ENCODE results near the gene SC5D.
A peak's percentile ranks its signal among the peaks of the same experiment; 100 is the strongest.

SC5D gene, protein sequence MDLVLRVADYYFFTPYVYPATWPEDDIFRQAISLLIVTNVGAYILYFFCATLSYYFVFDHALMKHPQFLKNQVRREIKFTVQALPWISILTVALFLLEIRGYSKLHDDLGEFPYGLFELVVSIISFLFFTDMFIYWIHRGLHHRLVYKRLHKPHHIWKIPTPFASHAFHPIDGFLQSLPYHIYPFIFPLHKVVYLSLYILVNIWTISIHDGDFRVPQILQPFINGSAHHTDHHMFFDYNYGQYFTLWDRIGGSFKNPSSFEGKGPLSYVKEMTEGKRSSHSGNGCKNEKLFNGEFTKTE

GRCh38 chr11:121292495-121293287 lies at the start of gene SC5D:
TSS of gene SC5D (plus strand) at chr11:121292771. CDS start at chr11:121303376, 10,605 bp downstream.
- DNase-seq, result peak; percentile 87

GRCh38 chr11:121244884-121245283 lies 47.7 kb upstream of the SC5D start:
- DNase-seq, result no peak

DNA sequence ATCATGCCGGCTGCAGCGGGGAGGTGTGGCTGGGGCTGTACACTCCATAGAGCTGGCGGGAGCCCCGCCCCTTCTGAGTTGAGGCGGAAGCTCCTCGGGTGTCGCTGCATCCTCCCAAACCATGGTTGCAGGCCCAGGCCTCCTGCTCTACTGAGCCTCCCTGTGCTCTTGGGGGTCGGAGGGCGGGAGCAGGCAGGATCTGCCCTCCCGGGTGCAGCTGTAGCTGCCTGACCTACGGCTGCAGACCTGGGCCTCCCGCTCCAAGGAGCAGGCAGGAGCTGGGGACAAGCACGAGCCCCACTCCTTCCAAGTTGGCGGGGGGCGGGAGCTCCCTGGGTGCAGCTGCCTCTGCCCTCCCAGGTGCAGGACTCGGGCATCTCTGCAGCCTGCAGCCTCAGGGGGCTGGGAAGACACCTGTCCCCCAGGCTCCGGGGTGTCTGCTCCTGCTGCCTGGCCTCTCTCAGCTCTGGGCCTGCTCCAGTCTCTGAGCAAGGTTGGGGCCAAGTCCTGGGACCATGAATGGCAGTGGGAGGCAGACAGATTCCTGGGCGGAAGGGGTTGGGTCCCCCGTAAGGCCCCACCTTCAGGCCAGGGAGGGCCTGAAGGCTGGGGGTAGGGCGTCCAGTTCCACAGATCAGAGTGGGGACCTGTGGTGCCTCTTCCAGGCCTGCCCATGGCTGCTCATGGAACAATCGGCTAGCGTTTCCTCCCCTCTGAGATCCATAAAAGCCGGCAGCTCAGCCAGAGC lies 46.4 kb upstream of the SC5D start:
- DNase-seq, result no peak

DNA sequence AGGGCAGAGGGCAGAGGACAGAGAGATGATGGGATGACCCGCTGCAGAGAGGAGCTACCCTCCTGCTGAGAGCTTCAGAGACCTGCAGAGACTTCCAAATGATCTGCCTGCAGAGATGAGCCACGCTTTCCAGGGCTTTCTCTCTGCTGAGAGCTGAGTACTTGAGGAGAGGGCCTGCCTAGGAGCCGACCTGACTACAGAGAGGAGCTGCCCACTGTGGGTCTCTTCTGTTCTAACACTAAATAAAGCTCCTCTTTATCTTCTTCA lies 45.9 kb upstream of the SC5D start:
- no peak for DNase-seq

DNA sequence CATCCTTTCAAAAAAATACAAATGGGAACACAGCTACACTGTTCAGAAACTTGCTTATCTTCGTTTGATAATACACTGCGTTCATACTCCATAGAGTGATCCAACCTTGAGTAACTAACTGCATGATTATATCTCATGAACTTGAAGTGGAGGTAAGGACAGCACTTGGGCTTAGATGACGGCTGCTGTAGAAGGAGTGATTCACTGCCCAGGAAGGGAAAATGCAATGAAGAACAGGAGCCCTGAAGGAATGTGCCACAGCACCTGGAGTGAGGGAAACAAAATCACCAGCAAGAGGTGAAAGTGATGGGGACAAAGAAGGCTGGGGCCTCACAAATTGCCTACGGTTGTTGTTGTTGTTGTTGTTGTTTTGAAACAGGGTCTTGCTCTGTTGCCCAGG lies 44.1 kb upstream of the SC5D start:
- no peak for DNase-seq

DNA sequence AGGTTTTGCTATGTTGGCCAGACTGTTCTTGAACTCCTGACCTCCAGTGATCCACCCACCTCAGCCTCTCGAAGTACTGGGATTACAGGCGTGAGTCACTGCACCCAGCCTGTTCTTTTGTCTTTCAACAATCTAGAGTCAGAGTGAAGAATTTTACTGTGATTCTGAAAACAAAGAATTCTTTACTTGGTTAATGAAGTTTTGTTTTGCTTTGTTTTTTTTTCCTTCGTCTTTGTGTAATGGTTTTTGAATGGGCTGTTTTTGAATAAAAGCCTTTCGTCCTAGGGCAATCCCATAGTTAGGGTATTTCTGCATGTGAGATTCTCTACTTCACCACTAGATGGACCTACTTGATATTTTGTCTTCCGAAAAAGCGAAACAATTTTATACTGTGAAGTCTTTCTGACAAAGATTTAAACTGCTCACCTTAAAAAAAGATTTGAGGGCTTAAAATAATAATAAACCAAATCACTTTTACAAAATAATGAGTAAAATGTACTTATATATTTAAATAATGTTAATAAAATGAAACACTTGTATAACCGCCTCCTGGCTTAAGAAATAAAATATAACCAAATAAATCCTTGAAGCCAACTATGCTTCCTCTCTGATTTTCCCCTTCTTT lies 43.4 kb upstream of the SC5D start:
- DNase-seq, result no peak

DNA sequence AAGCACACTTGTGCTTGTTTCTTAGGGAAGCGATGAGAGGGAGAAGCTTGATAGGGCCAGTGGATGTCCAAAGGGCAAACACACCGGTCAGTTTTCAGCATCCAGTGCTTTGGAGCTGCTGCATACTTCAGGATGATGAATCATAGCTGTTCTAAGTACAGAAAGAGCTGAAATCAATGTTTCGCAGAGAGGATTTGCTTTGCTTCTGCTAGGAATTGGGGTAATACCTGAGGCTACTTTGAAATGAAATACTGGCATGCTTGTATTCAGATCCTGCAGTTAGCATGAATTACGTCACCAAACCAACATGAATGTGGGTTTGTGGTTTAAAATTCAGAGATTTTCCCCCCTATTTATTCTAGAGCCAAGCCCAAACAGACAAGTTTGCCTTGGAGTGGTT lies 41.7 kb upstream of the SC5D start:
- no peak for DNase-seq

- no peak for DNase-seq
Measured at GRCh38 chr11:121253951-121254350, 38.6 kb upstream of the SC5D start.

- no peak for DNase-seq
Measured at GRCh38 chr11:121254756-121255155, 37.8 kb upstream of the SC5D start.

GRCh38 chr11:121255473-121256125 lies 37.0 kb upstream of the SC5D start:
- no peak for DNase-seq

DNA sequence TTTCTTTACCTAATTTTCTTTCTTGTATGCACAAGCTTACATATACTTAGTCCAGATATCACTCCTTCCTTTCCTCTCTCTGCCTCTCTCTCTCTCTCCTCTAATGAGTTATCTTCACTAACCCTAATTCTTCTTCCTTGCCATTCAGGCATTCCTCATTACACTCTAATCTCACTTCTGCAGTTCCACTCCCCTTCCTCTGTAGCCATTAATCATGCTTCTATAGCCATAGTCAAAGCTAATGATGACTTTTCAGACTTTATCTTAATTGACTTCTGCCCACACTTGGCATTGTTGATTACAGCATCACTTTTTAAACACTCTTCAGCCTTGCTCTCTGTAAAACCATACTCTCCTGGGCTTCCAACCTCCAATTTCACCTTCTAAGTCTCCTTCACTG lies 35.3 kb upstream of the SC5D start:
- DNase-seq, result no peak

- no peak for DNase-seq
Measured at GRCh38 chr11:121257976-121258375, 34.6 kb upstream of the SC5D start.

DNA sequence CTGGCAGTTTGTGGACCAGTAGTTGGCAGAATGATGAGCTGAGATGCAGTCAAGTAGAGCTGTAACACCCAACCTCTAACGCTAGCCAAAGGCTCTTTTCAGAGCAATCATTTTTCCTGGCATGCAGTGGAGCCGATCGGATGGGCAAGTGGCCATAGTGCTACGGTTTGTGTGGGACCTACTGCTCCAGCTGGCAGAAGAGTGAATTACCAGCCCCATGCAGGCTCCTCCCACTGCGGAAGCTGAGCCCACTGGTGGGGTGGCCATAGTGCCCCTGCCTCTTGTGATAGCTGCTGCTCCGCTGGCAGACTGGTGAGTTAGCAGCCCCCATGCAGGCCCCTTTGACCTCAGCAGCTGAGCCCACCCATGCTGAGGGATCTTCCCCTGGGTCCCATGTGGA lies 27.0 kb upstream of the SC5D start:
- no peak for DNase-seq

- no peak for DNase-seq
Measured at GRCh38 chr11:121268581-121268980, 24.0 kb upstream of the SC5D start.

- DNase-seq, result no peak
Measured at GRCh38 chr11:121270001-121270678, 22.4 kb upstream of the SC5D start.

DNA sequence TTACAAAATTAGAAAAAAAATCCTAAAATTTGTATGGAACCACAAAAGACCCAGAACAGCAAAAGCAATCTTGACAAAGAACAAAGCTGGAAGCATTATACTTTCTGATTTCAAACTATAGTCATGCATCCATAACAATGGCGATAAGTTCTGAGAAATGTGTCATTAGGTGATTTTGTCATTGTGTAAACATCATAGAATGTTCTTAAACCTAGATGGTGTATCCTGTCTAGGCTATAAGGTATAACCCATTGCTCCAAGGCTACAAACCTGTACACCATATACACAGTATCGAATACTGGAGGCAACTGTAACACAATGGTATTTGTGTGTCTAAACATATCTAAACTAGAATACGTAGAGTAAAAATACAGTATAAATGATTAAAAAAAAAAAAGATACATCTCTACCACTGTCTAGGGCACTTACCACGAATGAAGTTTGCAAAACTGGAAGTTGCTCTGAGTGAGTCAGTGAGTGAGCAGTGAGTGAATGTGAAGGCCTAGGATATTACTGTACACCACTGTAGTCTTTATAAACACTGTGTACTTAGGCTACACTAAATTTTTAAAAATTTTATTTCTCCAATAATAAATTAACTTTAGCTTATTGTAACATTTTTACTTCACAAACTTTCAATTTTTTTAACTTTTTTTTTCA lies 18.1 kb upstream of the SC5D start:
- DNase-seq, result no peak

GRCh38 chr11:121281698-121282097 lies 10.9 kb upstream of the SC5D start:
- DNase-seq, result no peak

DNA sequence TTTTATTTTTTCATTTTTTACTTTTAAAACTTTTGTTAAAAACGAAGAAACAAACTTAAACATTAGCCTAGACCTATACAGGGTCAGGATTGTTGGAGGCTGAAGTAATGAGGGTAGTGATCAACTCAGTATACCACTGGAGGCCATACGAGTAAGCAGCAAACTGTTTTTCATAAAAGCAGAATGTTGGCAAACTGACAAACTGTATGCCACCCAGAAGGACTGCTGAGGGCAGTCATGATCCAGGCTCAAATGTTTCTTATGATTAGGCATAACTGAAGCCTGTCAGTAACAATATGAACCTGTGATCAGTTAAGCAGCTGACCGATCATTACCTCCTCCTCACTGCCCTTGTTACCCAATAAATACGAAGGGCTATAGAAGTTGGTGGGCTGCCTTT lies 10.2 kb upstream of the SC5D start:
- no peak for DNase-seq

GRCh38 chr11:121282886-121283502 lies 9.6 kb upstream of the SC5D start:
- no peak for DNase-seq

GRCh38 chr11:121291319-121291718 lies 1.3 kb upstream of the SC5D start:
- DNase-seq, result no peak

GRCh38 chr11:121291896-121292494 lies 576 bp upstream of the SC5D start:
- DNase-seq, result peak; percentile 23
